ENCODE measurements around the gene IQCK. TPM values are rescaled to one million over a fixed set of nuclear protein-coding genes. Genes with fewer than 3 reads are reported as not detected.

Gene IQCK
- total RNA-seq, 1 donor from 2014 or later: 26.3 TPM

DNA sequence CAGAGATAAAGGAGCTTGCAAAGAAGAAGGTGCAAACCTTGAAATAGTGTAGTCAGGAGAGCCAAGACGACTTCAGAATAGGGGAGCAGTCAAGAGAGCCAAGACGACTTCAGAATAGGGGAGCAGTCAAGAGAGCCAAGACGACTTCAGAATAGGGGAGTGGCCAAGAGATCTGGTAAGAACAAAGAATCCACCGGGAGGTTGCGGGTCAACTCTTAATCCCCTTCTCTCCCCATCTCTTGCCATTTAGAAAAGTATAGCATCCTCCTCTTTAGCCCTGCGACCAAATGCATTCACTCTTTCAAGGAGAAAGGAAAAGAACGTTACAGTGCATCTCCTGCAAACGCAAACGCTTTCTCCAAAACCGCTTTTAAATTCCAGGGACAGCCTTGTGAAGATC is 757 bp upstream of the IQCK start:
- DNase-seq (ENCODE audit: low read depth): no peak

DNA sequence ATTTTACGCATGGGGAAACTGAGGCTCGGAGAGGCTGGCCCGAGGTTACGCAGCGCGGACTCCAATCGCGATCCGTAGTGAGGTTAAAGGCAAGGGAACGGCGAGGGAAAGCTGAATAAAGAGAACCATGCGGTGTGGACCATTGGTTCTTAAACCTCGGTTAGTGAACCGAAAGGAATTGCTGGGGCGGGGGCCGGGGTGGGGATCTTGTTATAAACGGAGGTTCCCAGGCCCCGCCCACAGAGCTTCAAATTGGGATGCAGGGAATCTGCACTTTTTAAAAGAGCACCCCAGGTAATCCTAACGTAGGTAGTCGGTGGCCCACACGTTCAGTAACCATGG is 524 bp downstream of the IQCK start:
- no peak for DNase-seq (ENCODE audit: low read depth)

DNA sequence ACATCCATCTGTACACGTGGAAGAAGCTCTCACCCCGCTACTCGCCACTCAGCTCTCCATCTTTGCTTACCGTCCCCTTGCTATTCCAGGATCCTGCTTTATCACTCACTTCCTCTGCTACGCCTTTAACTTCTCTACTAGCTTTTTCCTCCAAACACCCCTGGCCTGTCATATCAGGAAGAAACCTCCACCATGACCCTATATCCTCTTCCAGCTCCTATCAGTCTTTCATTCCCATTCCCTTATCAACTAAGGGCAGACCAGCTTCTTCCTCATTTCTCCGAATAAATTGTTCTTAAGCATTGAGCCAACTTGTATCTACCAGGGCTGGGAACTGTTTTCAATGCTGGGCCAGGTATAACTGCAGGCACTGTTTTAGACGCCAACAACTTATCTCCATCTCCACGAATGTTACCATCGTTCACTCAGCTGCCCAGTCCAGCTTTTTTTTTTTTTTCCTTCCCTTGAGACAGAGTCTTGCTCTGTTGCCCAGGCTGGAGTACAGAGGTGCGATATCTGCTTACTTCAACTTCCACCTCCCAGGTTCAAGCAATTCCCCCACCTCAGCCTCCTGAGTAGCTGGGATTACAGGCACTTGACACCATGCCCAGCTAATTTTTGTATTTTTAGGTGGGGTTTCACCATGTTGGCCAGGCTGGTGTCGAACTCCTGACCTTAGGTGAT is 4.3 kb downstream of the IQCK start:
- no peak for DNase-seq (ENCODE audit: low read depth)

GRCh38 chr16:19722981-19723380 is 4.9 kb downstream of the IQCK start:
- no peak for DNase-seq (ENCODE audit: low read depth)

- DNase-seq (ENCODE audit: low read depth): no peak
Observed at GRCh38 chr16:19728636-19728965, 10.5 kb downstream of the IQCK start.

GRCh38 chr16:19733551-19733950 is 15.5 kb downstream of the IQCK start:
- DNase-seq (ENCODE audit: low read depth): no peak

DNA sequence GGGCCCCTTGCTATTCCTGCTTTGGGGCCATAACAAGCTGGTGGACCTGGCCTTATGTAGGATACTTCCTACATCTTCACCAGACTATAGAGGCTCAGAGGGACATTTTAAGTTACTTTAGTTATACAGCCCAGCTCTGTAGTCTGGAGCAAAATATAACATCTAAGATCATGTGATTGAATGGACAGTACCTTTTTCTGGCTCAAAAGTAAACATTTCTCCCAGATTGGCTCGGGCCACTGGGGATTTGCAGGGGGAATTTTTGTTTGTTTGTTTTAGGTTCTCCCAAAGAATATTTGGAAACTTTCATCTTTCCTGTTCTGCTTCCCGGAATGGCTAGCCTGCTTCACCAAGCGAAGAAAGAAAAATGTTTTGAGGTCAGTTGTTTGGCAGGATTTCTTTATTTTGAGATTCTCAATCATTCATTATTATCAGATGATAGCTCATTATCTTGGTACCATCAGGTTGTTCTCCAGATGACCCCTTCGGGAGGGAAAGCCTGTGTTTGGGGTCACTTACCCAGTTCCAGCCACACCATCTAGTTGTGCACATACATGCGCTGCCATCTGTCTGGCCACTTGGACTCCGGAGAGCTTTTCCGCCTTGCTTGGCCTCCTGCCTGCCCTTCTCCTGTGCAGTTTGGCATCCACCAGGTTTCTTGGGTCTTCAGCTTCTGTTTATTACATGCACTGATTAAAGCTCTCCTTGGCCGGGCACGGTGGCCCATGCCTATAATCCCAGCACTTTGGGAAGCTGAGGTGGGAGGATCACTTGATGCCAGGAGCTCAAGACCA is 17.2 kb downstream of the IQCK start:
- DNase-seq (ENCODE audit: low read depth): no peak

GRCh38 chr16:19737306-19738038 is 19.4 kb downstream of the IQCK start:
- DNase-seq (ENCODE audit: low read depth): no peak

DNA sequence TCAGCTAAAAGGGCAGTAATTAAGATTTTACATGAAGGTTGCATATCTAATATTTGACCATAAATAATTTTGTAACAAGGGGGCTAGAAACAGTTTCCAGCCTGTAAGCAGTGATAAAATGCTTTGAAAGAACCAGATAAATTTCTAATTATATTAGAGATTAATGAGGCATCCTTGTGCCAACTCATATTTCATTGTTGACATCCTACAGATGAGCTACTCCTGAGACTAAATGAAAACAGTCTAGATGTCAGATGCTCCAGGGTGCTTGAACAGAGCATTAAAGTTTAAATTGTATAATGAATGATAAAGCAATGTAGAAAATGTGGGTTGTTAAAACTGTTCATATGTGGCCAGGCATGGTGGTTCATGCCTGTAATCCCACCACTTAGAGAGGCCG is 23.3 kb downstream of the IQCK start:
- no peak for DNase-seq (ENCODE audit: low read depth)

DNA sequence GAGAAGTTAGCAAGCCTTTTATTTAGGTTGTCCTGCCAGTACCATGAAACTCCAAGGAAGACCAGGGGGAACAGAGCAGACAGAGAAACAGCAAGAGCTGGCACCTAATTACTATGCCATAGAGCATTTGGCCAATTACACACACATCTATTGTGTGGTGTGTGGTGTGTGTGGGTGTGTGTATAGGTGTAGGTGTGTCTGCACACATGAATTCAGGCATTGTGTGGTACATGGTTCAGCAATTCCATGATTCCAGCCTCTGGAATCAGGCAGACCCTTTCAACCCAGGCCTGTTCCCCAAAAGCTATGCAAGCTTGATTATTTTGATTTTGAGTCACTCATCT is 25.7 kb downstream of the IQCK start:
- DNase-seq (ENCODE audit: low read depth): no peak

- DNase-seq (ENCODE audit: low read depth): no peak
Observed at GRCh38 chr16:19744670-19745069, 26.6 kb downstream of the IQCK start.

DNA sequence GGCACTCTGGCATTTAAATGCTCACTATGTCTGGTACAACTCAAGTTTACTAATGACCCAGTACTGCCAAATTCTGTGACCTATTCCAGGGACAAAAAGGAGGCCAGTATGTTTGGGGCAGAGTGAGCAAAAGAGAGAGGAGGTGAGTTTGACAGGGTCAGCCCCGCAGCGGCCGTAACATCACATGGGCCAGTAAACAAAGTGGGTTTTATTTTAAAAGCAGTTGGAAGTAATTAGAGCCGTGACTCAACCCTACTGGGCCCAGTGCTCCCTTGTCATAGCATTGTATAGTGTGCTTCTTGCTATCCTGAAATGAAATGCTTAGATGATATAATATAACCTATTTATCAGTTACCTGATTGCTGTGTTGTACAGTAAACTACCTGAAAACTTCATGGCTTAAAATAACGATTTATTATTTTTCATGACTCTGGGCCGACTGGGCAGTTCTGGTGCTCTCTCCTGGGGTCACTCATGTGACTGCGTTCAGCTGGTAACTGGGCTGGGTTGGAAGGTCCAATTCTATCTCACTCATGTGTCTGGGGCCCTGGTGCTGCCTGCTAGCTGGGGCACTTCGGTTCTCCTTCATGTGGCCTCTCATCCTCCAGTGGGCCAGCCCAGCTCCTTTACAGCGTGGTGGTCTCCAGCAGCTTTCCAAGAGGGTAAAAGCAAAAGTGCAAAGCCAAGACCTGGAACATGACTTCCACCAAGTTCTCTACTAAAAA is 27.4 kb downstream of the IQCK start:
- DNase-seq (ENCODE audit: low read depth): no peak

DNA sequence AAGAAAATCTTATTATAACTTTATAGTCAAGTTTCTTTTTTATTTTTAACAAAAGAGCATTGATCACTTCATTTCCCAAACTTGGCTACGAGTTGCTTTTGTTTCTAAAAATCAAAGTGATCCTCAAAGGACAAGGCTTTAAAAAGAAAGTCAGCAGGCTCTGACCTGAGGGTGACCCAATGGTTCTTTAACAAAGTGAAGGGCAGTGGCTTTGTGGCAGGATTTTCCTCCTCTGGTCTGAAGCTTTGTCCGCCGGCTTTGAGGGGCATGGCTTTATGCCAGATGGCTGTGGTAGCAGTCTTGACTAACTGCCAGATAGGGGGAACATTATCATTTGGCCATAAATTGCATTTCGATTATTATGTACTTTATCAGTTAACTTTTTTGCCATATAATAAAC is 28.5 kb downstream of the IQCK start:
- peak; percentile 51 for DNase-seq (ENCODE audit: low read depth)

DNA sequence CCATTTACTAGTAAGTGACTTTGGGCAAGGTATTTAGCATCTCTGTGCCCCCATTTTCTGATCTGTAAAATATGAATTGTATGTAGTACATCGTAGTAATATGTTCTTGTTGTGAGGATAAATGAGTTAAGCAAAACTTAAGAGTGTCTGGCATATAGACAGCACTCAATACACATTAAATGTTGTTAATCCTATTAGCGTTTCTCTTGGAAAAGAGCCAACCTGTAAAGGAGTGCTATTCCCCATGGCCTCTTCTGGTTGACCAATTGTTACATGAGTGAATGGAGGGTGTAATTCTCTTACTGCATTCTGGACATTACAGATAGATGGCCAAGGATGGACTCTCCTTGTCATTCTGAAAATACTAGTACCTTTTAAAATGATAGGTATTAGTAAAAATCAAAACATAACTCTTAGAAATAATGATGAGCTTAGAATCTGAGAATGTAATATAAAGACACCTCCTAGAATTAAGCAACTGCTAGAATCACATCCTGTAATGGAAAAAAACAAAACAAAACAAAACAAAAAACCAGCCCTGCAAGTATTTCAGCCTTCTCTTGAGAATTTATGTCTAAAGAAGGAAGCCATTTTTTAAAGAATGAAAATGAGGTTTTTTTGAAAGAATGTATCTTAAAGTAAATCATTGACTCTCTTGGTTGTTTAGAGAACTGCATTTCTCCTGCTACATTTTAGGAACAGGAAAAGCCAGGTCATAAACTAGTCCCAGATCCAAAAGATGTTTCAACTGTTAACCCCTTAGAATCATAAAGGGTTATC is 30.5 kb downstream of the IQCK start:
- DNase-seq (ENCODE audit: low read depth): no peak

- no peak for DNase-seq (ENCODE audit: low read depth)
Observed at GRCh38 chr16:19749571-19750080, 31.6 kb downstream of the IQCK start.

- DNase-seq (ENCODE audit: low read depth): peak; percentile 34
Observed at GRCh38 chr16:19751478-19752385, 33.7 kb downstream of the IQCK start.

DNA sequence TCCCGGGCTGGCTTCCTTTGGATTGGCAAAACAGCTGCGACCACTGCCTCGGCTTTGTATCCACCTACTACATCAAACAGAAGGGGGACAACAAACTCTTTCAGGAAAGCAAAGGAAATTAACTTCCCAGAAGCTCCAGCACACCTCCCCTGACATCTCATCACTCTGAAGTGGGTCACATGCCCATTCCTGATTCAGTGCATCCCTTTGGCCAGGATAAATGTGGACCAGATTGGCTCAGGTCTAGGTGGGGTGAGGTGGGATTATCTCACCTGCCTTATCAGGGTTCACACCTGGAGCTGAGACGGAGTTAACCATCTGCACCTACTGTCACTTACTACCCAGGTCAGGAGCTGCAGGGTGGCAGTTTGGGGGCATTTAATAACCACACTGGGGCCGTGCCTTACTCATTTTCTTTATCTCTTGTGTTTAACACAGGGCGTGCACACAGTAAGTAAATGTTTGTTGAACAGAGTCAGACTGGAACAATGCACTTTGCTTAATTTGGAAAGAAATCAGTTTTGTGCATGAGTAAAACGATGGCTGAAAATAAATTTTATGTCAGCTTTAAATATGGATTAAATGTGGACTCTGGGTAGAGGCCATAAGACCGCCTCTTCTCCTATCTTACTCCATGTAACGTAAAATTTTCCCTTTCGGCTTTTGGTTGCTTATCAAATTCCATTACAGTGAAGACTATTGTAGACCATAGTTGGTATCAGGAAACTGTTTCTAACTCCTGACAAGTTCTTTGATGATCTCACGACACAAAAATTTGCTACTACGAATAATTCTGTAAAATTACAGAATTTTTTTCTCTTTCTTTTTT is 36.0 kb downstream of the IQCK start:
- DNase-seq (ENCODE audit: low read depth): no peak

DNA sequence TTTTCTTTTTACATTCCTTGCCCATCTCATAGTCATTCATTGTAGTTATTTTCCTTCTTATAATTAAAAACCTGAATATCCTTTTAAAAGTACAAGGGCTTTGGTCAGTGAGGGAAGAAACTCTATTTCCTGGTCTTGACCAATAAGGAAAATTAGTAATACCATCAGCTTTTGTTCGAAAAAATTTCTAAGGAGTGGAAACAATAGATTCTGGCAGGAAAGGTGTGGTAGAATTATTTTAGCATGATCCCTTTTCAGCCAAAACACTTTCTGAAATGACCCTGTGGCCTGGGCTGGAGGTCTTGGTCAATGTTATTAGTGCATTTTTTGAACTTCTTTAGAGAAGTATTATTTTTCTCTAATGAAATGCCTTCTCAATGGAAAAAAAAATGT is 36.6 kb downstream of the IQCK start:
- DNase-seq (ENCODE audit: low read depth): no peak

- DNase-seq (ENCODE audit: low read depth): no peak
Observed at GRCh38 chr16:19755268-19755667, 37.2 kb downstream of the IQCK start.

Data from myocyte (in vitro differentiated cells).